Naive thymus-derived CD4-positive, alpha-beta T cell (primary cell): ENCODE results near the gene NCR2. TPM values are rescaled to one million over a fixed set of nuclear protein-coding genes. Genes with fewer than 3 reads are reported as not detected.

Experiments used
- ATAC-seq: fragments of 150-1000 bp; cut with Tn5 transposase; 2 replicates; pipeline ENCODE4 v1.10.0; 2021; ENCODE audit warnings: mild to moderate bottlenecking, moderate library complexity
- CTCF ChIA-PET: fragments of 350-600 bp; sonication (Branson Sonifier 250); formaldehyde crosslinking; loops from one replicate; lab custom pipeline; 2021; ENCODE audit warnings: antibody characterized with exemption; lab: Charles Lee
- POLR2A ChIA-PET: fragments of 350-600 bp; sonication (Branson Sonifier 250); formaldehyde crosslinking; loops from one replicate; lab custom pipeline; 2021; ENCODE audit warnings: antibody characterized with exemption, inconsistent platforms; lab: Charles Lee
- DNase-seq, 9 donors: peaks; one replicate each; pipeline versions ENCODE4 v3.0.0 to v3.0.0-alpha.2; 2020 to 2022; ENCODE audit warnings: mixed read lengths in 1 of 9
- H3K27ac ChIP-seq: one replicate; pipeline ENCODE4 v1.7.0; 2013; ENCODE audit warnings: mild to moderate bottlenecking, low read depth, low read length, moderate library complexity
- H3K27me3 ChIP-seq, 2 donors: one replicate each; pipeline ENCODE4 v1.7.0; 2013; ENCODE audit warnings: low read length in 2 of 2, mild to moderate bottlenecking in 2 of 2, moderate library complexity in 2 of 2; ENCODE audit not compliant: control insufficient read depth in 2 of 2, insufficient read depth in 2 of 2
- H3K36me3 ChIP-seq, 3 experiments: 1 replicate in 2 of 3; 2 replicates in 1 of 3; pipeline ENCODE4 v1.7.0; 2013; ENCODE audit warnings: low read length in 3 of 3, mild to moderate bottlenecking in 3 of 3, moderate library complexity in 1 of 3; ENCODE audit not compliant: insufficient read depth in 3 of 3, control insufficient read depth in 2 of 3
- H3K4me1 ChIP-seq, 2 donors: one replicate each; pipeline ENCODE4 v1.7.0; 2013; ENCODE audit warnings: low read length in 2 of 2, mild to moderate bottlenecking in 2 of 2, moderate library complexity in 1 of 2; ENCODE audit not compliant: control insufficient read depth in 2 of 2, insufficient read depth in 2 of 2
- H3K4me3 ChIP-seq: 2 replicates; pipeline ENCODE4 v1.7.0; 2013; ENCODE audit warnings: mild to moderate bottlenecking, low read length
- H3K9me3 ChIP-seq, 3 experiments: 1 replicate in 2 of 3; 2 replicates in 1 of 3; pipeline ENCODE4 v1.7.0; 2013; ENCODE audit warnings: low read length in 3 of 3; ENCODE audit not compliant: control insufficient read depth in 2 of 3
- H3K27ac Mint-ChIP-seq, 9 donors: one replicate each; pipeline ENCODE4 v1.8.0; 2020 to 2022; ENCODE audit warnings: mixed read lengths in 9 of 9, mild to moderate bottlenecking in 8 of 9, moderate library complexity in 5 of 9, inconsistent platforms in 2 of 9
- H3K27me3 Mint-ChIP-seq, 5 donors: one replicate each; pipeline ENCODE4 v1.8.0; 2021 to 2022; ENCODE audit warnings: mixed read lengths in 5 of 5, mild to moderate bottlenecking in 1 of 5
- H3K36me3 Mint-ChIP-seq, 5 donors: one replicate each; pipeline ENCODE4 v1.8.0; 2020 to 2022; ENCODE audit warnings: mixed read lengths in 5 of 5, mild to moderate bottlenecking in 3 of 5, inconsistent platforms in 1 of 5
- H3K4me1 Mint-ChIP-seq, 7 donors: one replicate each; pipeline ENCODE4 v1.8.0; 2020 to 2022; ENCODE audit warnings: mixed read lengths in 7 of 7, mild to moderate bottlenecking in 3 of 7, inconsistent platforms in 1 of 7
- H3K4me3 Mint-ChIP-seq, 10 donors: one replicate each; pipeline ENCODE4 v1.8.0; 2020 to 2022; ENCODE audit warnings: mild to moderate bottlenecking in 10 of 10, mixed read lengths in 10 of 10, moderate library complexity in 6 of 10, inconsistent platforms in 2 of 10
- H3K9me3 Mint-ChIP-seq, 11 donors: one replicate each; pipeline ENCODE4 v1.8.0; 2020 to 2022; ENCODE audit warnings: mixed read lengths in 11 of 11, mild to moderate bottlenecking in 4 of 11, inconsistent platforms in 1 of 11, moderate library complexity in 1 of 11
- intact Hi-C, 2 donors: fragments of 100-400 bp; cut with micrococcal nuclease; formaldehyde crosslinking; loops; one replicate each; pipeline ENCODE4 v1.15.1; 2023
- polyA plus RNA-seq, 2 donors: library from polyadenylated mRNA; unstranded; fragments of 300-500 nt; fragmentation: Illumina TruSeq; gene quantifications; one replicate each; pipeline ENCODE4 v1.2.3, GENCODE V29; 2021
- total RNA-seq, 6 experiments: library from RNA in 5 of 6; stranded (reverse) in 5 of 6; gene quantifications; 1 replicate in 5 of 6; 2 replicates in 1 of 6; pipeline ENCODE4 v1.2.3 and lab custom pipeline; 2021 to 2026

NCR2 gene
- total and polyA plus RNA-seq, 7 experiments from 2014 or later = not detected

GRCh38 chr6:41371461-41371991 is 36.1 kb downstream of the NCR2 start:
- peaks cover 7 to 29% of the 10 kb centered on the region in 2 donors for H3K4me1 ChIP-seq

GRCh38 chr6:41371992-41372831 is 36.8 kb downstream of the NCR2 start:
- H3K27ac Mint-ChIP-seq = peak overlapping the region in 2 of 9 donors; percentile 67 to 82

More at GRCh38 chr6:41371461-41371991, 36.1 kb downstream of the NCR2 start:
- Mint-ChIP-seq H3K4me3 (peak overlapping the region; percentile 75 to 92 (median 86)), H3K27me3 (peaks cover 64 to 87% (median 70%) of the 10 kb centered on the region in 5 donors), H3K36me3 (no peaks in the 10 kb centered on the region), H3K27ac (peak overlapping the region in 1 of 9 donors; percentile 79), H3K9me3 (peaks cover 0 to 4% (median 0%) of the 10 kb centered on the region in 11 donors), H3K4me1 (peaks cover 26 to 54% (median 39%) of the 10 kb centered on the region in 7 donors)
- DNase-seq = no peak
- CTCF ChIA-PET = interaction anchor here (0.5 to 1.9 kb wide), 2 partner anchors 39 to 312 kb away, joined by 4 to 8 read pairs; no protein-coding TSS in a partner anchor
- POLR2A ChIA-PET = no interaction called here
- intact Hi-C loops = no loop called here
- Histone ChIP-seq H3K27ac (no peak overlapping the region), H3K4me3 (peak overlapping the region; percentile 43), H3K9me3 (no peaks in the 10 kb centered on the region), H3K36me3 (no peaks in the 10 kb centered on the region), H3K27me3 (peaks cover 7 to 13% of the 10 kb centered on the region in 2 donors)
- no peak for ATAC-seq

GRCh38 chr6:41372832-41373626 is 37.6 kb downstream of the NCR2 start:
- ChIA-PET CTCF (interaction anchor here (0.9 kb wide), 1 partner anchor 40 kb away, joined by 3 read pairs; no protein-coding TSS in a partner anchor), POLR2A (no interaction called here)
- no peak overlapping the region for H3K27ac ChIP-seq
- DNase-seq (no peak), ATAC-seq (no peak)
- peaks cover 10 to 11% of the 10 kb centered on the region in 2 donors for H3K27me3 ChIP-seq
- intact Hi-C loops = no loop called here
- peak overlapping the region in 1 of 9 donors; percentile 67 for H3K27ac Mint-ChIP-seq
- peak overlapping the region; percentile 43 for H3K4me3 ChIP-seq
- peaks cover 0 to 4% (median 0%) of the 10 kb centered on the region in 11 donors for H3K9me3 Mint-ChIP-seq
- peak overlapping the region; percentile 75 to 92 (median 86) for H3K4me3 Mint-ChIP-seq
- H3K9me3 ChIP-seq = no peaks in the 10 kb centered on the region
- H3K36me3 ChIP-seq = no peaks in the 10 kb centered on the region
- peaks cover 26 to 54% (median 39%) of the 10 kb centered on the region in 7 donors for H3K4me1 Mint-ChIP-seq
- peaks cover 7 to 29% of the 10 kb centered on the region in 2 donors for H3K4me1 ChIP-seq
- H3K36me3 Mint-ChIP-seq = no peaks in the 10 kb centered on the region
- peaks cover 73 to 88% (median 79%) of the 10 kb centered on the region in 5 donors for H3K27me3 Mint-ChIP-seq

More at GRCh38 chr6:41371992-41372831, 36.8 kb downstream of the NCR2 start:
- intact Hi-C loops = no loop called here
- Histone ChIP-seq H3K4me3 (peak overlapping the region; percentile 43), H3K4me1 (peaks cover 7 to 29% of the 10 kb centered on the region in 2 donors), H3K27ac (no peak overlapping the region), H3K9me3 (no peaks in the 10 kb centered on the region), H3K27me3 (peaks cover 7 to 13% of the 10 kb centered on the region in 2 donors), H3K36me3 (no peaks in the 10 kb centered on the region)
- Mint-ChIP-seq H3K36me3 (no peaks in the 10 kb centered on the region), H3K4me3 (peak overlapping the region; percentile 75 to 92 (median 86)), H3K4me1 (peaks cover 26 to 54% (median 39%) of the 10 kb centered on the region in 7 donors), H3K27me3 (peaks cover 71 to 87% (median 71%) of the 10 kb centered on the region in 5 donors), H3K9me3 (peaks cover 0 to 4% (median 0%) of the 10 kb centered on the region in 11 donors)
- peak in 2 of 9 donors; percentile 14 to 22 for DNase-seq
- peak; percentile 23 for ATAC-seq
- ChIA-PET CTCF (interaction anchor here (0.9 to 1.9 kb wide), 2 partner anchors 39 to 311 kb away, joined by 3 to 4 read pairs; no protein-coding TSS in a partner anchor), POLR2A (no interaction called here)

- CTCF ChIA-PET = no interaction called here
These were observed 38.2 kb downstream of the NCR2 start for GRCh38 chr6:41373627-41373918.

GRCh38 chr6:41373919-41374617 is 38.7 kb downstream of the NCR2 start:
- Histone ChIP-seq H3K9me3 (no peaks in the 10 kb centered on the region), H3K36me3 (no peaks in the 10 kb centered on the region), H3K27me3 (peaks cover 10 to 11% of the 10 kb centered on the region in 2 donors), H3K4me3 (no peak overlapping the region), H3K27ac (no peak overlapping the region), H3K4me1 (peaks cover 7 to 29% of the 10 kb centered on the region in 2 donors)
- peak overlapping the region in 9 of 10 donors; percentile 29 to 89 (median 63) for H3K4me3 Mint-ChIP-seq
- H3K27me3 Mint-ChIP-seq = peaks cover 72 to 89% (median 77%) of the 10 kb centered on the region in 5 donors
- intact Hi-C loops = no loop called here
- POLR2A ChIA-PET = no interaction called here
- no peaks in the 10 kb centered on the region for H3K36me3 Mint-ChIP-seq
- CTCF ChIA-PET = no interaction called here
- H3K27ac Mint-ChIP-seq = no peak overlapping the region
- DNase-seq (peak in 1 of 9 donors; percentile 22), ATAC-seq (no peak)
- H3K9me3 Mint-ChIP-seq = peaks cover 0 to 2% (median 0%) of the 10 kb centered on the region in 11 donors
- H3K4me1 Mint-ChIP-seq = peaks cover 22 to 49% (median 35%) of the 10 kb centered on the region in 7 donors

More at GRCh38 chr6:41373627-41373918, 38.2 kb downstream of the NCR2 start:
- intact Hi-C loops = no loop called here
- peaks cover 10 to 11% of the 10 kb centered on the region in 2 donors for H3K27me3 ChIP-seq
- H3K27me3 Mint-ChIP-seq = peaks cover 75 to 88% (median 82%) of the 10 kb centered on the region in 5 donors
- H3K36me3 ChIP-seq = no peaks in the 10 kb centered on the region
- DNase-seq = peak in 1 of 9 donors; percentile 21
- peaks cover 0 to 4% (median 0%) of the 10 kb centered on the region in 11 donors for H3K9me3 Mint-ChIP-seq
- H3K4me3 Mint-ChIP-seq = peak overlapping the region in 7 of 10 donors; percentile 13 to 89 (median 63)
- H3K27ac ChIP-seq = no peak overlapping the region
- H3K4me3 ChIP-seq = no peak overlapping the region
- H3K4me1 ChIP-seq = peaks cover 7 to 29% of the 10 kb centered on the region in 2 donors
- H3K27ac Mint-ChIP-seq = peak overlapping the region in 1 of 9 donors; percentile 41
- no peaks in the 10 kb centered on the region for H3K9me3 ChIP-seq
- H3K36me3 Mint-ChIP-seq = no peaks in the 10 kb centered on the region
- peaks cover 26 to 54% (median 39%) of the 10 kb centered on the region in 7 donors for H3K4me1 Mint-ChIP-seq
- no peak for ATAC-seq
- POLR2A ChIA-PET = no interaction called here
